Activated CD8-positive, alpha-beta memory T cell treated with anti-CD3 and anti-CD28 coated beads, Interleukin-2, amount 50 U/mL, for 1 hour (primary cell): ENCODE data around the gene MPDZ.

ENCODE experiments used
- DNase-seq: peaks from one replicate; pipeline ENCODE4 v3.0.0-alpha.2; 2020; ENCODE audit errors: extremely low read depth

The MPDZ gene

GRCh38 chr9:13137426-13137825 lies 142.1 kb downstream of the MPDZ start:
- no peak for DNase-seq

- no peak for DNase-seq
Measured at GRCh38 chr9:13131991-13132390, 147.5 kb downstream of the MPDZ start.

- no peak for DNase-seq
Measured at GRCh38 chr9:13131416-13131815, 148.1 kb downstream of the MPDZ start.

GRCh38 chr9:13128266-13128860 lies 151.1 kb downstream of the MPDZ start:
- no peak for DNase-seq

- DNase-seq: no peak
Measured at GRCh38 chr9:13127131-13127530, 152.4 kb downstream of the MPDZ start.

GRCh38 chr9:13125261-13125660 lies 154.2 kb downstream of the MPDZ start:
- DNase-seq: no peak

- DNase-seq: no peak
Measured at GRCh38 chr9:13122756-13123369, 156.6 kb downstream of the MPDZ start.

- DNase-seq: no peak
Measured at GRCh38 chr9:13118313-13118712, 161.2 kb downstream of the MPDZ start.

GRCh38 chr9:13116292-13116691 lies 163.2 kb downstream of the MPDZ start:
- no peak for DNase-seq

- DNase-seq: no peak
Measured at GRCh38 chr9:13113751-13114150, 165.7 kb downstream of the MPDZ start.

GRCh38 chr9:13113216-13113615 lies 166.3 kb downstream of the MPDZ start:
- no peak for DNase-seq

- DNase-seq: no peak
Measured at GRCh38 chr9:13111778-13112177, 167.7 kb downstream of the MPDZ start.

GRCh38 chr9:13110766-13111417 lies 168.6 kb downstream of the MPDZ start:
- no peak for DNase-seq

- no peak for DNase-seq
Measured at GRCh38 chr9:13109781-13110180, 169.7 kb downstream of the MPDZ start.

GRCh38 chr9:13107008-13107407 lies 172.5 kb downstream of the MPDZ start:
- DNase-seq: no peak

GRCh38 chr9:13100914-13101572 lies 178.4 kb downstream of the MPDZ start:
- DNase-seq: no peak

- no peak for DNase-seq
Measured at GRCh38 chr9:13095056-13095455, 184.4 kb downstream of the MPDZ start.

GRCh38 chr9:13090628-13091027 lies 188.9 kb downstream of the MPDZ start:
- no peak for DNase-seq

- DNase-seq: no peak
Measured at GRCh38 chr9:13089666-13090065, 189.8 kb downstream of the MPDZ start.

- no peak for DNase-seq
Measured at GRCh38 chr9:13088720-13089427, 190.6 kb downstream of the MPDZ start.

- no peak for DNase-seq
Measured at GRCh38 chr9:13083963-13084528, 195.4 kb downstream of the MPDZ start.

GRCh38 chr9:13083366-13083765 lies 196.1 kb downstream of the MPDZ start:
- DNase-seq: no peak
